Stimulated activated CD4-positive, alpha-beta T cell treated with anti-CD3 and anti-CD28 coated beads, Interleukin-4, amount 100 ng/mL, for 24 hours (primary cell): Measurements from ENCODE around the gene SKIL.

Experiments
- DNase-seq: peaks from one replicate; pipeline ENCODE4 v3.0.0-alpha.2; 2020

The SKIL gene

DNA sequence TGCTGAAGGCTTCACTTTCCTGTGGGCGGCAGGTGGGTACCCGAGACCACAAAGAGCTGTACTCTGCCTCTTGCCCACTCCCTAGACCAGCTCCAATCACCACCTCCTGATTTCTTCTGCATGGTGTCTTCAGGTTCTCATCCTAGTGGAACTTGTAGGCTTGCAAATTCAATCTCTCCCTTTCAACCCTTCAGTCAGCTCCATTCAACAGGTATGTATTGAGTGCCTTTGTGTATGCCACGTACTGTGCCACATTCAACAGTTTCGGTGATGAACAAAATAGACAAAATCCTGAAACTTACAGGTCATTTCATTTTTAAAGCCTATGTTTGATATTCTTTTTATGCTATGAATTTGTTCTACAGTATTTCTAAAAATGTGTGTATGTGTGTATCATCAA is 55.8 kb downstream of the SKIL start:
- no peak for DNase-seq

DNA sequence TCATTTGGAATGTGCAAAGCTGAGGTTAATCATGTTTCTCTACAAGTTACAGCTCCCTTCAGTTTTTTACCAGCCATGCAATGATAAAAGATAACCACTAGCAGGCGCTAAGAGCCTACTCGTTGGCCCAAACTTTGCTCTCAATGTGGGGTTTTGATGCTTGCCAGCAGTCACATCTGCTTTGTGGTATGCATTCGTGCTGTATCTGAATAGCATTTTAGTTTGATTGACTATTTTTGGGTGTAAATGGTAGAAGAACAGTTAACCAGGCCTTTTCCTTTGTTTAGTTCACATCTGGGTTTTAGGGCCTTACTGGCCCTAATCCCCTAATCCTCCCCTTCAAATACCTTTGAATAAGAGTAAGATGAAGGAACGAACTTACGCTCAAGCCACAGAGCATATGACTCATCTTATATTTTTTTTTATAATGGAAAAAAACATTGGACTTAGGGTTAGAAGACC is 56.7 kb downstream of the SKIL start:
- peak; percentile 38 for DNase-seq

- DNase-seq, result no peak
Observed at GRCh38 chr3:170417090-170417489, 59.6 kb downstream of the SKIL start.

GRCh38 chr3:170418422-170419398 is 61.2 kb downstream of the SKIL start, which contains the start of gene CLDN11:
CLDN11 (plus strand) TSS chr3:170418868; CDS start chr3:170419067, 199 bp downstream.
- DNase-seq, result no peak

- peak; percentile 10 for DNase-seq
Observed at GRCh38 chr3:170419557-170420087, 62.1 kb downstream of the SKIL start.

DNA sequence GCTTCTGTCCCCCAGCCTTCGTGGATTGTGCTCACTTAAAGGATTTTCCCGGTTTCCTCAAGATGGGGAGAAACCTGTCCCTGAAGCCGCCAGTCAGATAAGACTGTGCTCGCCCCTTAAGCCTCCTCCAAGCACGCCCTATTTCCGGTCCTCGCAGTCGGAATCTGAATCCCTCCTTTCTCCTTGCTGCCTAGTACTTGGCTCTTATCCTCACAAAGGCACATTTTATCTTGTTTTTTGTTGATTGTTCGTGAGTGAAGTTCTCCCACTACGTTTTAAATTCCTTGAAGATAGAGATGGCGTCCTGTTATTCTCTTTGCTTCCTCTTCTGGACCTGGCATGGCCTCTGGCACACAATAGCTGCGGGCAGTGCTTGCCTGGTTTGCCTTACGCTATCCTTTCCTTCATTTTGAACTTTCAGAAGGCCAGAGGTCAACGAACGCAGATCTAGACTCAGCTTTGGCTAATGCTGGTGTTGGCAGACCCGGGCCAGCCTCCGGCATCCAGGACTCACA is 62.8 kb downstream of the SKIL start:
- DNase-seq, result no peak

DNA sequence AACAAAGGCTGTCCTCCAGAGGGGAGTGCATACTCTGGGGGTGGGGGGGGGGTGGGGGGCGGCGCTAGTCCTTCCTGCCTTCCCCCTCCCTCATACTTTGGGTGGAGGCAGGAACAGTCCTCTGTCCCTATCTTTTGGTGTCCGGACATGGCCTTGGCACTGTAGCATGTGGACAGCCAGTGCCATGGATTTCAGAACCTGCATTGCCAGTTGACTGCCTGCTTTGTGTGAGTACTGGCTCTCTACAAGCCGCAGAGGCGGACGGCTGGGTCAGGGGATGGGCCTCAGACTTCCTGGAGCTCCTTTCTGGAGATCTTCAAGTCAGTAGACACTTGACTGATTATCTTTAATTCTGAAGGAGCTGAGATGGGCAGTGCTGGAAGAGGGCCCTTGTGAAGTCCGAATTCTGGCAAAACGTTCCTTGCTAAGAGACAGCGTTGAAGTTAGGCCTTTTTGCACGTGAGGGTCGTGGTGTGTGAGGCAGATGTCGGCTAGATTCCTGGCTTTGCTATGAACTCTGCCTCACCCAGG is 63.7 kb downstream of the SKIL start:
- DNase-seq, result no peak

DNA sequence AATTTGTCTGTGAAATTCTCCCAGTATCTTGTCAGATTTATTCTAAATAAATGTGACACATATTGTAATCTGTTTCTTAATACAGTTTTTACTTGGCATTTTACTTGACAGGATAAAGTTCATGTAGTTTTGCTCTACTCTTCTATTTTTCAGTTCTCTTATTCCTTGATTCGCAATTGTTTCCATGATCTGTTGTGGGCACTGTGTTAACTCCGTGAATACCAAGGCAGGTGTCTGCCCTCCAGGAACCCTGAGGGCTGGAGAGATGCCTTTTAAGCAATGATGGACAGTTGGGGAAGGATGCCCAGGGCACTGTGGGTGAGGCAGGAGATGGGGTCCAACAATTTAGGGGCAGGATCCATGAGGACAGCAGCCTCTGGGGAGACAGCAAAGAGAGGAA is 64.2 kb downstream of the SKIL start:
- DNase-seq, result no peak

- DNase-seq, result no peak
Observed at GRCh38 chr3:170423001-170423615, 65.6 kb downstream of the SKIL start.

DNA sequence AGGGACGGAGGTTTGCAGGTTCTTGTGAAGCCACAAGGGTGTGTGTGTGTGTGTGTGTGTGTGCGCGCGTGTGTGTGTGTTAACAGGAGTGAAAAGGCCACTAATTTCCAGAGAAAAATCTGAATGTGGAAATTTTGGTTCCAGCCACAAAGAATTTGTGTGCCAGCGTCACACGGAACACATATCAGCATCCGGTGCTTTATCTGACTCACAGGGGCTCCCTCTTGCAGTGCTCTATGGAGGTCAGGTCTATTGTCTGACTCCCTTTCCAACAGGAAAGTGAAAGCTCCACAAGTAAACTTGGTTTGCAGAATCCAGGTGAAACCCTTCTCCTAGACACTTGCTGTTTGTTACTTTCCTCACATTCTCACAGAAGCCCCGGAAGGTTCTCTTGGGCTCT is 67.4 kb downstream of the SKIL start:
- no peak for DNase-seq

GRCh38 chr3:170425491-170426239 is 68.2 kb downstream of the SKIL start:
- no peak for DNase-seq

GRCh38 chr3:170426240-170426797 is 68.8 kb downstream of the SKIL start:
- DNase-seq, result no peak

DNA sequence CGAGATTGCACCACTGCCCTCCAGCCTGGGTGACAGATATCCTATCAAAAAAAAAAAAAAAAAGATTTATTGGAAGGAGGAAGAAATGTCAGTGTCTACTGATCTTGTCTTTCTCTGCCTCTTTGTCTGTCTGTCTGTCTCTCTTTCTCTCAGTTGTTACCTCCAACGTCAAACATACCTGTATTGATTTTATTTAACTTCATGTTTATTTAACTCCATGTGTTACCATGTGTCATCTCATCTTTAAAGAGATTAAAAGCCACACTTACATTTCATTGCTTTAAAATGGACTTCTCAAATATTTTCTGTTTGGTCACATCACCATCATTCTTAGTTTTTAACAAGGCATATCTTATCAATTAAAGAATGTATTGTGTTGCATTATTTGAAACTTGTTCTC is 70.6 kb downstream of the SKIL start:
- DNase-seq, result no peak

DNA sequence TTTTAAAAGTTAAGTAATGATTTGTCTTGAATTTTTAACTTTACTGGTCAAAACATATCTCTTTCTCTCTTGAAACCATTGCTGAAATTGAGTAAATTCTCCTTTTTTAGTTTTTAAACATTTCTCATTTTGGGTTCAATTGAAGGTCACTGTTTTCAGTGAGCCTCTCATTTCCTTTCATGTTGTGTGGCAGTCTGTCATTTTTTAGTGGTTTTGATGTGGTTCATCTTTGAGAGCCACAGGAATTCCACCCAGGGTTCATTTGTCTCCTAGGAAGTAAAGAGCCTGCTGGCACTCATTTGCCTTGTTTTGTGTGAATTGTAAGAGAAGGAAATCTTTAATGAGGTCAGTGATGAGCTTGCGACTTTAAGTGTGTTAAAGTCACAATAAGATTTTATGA is 71.5 kb downstream of the SKIL start:
- no peak for DNase-seq

DNA sequence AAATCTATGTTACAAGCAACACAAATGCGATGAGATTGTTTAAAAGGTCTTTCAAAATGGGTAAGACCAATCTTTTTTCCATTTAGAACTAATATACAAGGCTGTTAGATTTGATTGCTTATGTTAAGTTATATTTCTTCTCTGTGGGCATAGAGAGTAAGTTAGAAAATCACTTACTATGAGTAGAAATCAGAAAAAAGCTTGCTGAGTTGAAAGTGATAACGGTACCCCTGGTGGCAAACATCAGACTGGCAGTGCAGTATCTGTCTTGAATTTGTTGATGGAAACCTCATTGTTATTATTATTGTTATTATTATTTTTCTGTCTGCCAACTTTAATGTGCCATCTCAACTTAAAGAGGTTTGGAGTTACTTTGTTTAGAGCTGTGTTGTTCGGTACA is 73.5 kb downstream of the SKIL start:
- DNase-seq, result no peak

DNA sequence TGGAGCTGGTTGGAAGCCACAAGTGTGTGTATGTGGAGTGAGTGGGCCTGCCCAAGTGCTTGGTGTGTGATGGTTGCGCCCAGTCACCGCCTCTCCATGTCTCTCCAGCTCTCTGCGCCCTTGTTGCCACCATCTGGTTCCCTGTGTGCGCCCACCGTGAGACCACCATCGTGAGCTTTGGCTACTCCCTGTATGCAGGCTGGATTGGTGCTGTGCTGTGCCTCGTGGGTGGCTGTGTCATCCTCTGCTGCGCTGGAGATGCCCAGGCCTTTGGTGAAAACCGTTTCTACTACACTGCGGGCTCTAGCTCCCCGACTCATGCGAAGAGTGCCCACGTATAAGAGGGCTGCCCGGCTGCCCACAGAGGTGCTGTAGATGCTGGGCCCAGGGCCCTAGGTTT is 74.9 kb downstream of the SKIL start:
- no peak for DNase-seq

GRCh38 chr3:170436697-170437096 is 79.2 kb downstream of the SKIL start:
- no peak for DNase-seq

GRCh38 chr3:170437176-170437575 is 79.7 kb downstream of the SKIL start:
- no peak for DNase-seq

DNA sequence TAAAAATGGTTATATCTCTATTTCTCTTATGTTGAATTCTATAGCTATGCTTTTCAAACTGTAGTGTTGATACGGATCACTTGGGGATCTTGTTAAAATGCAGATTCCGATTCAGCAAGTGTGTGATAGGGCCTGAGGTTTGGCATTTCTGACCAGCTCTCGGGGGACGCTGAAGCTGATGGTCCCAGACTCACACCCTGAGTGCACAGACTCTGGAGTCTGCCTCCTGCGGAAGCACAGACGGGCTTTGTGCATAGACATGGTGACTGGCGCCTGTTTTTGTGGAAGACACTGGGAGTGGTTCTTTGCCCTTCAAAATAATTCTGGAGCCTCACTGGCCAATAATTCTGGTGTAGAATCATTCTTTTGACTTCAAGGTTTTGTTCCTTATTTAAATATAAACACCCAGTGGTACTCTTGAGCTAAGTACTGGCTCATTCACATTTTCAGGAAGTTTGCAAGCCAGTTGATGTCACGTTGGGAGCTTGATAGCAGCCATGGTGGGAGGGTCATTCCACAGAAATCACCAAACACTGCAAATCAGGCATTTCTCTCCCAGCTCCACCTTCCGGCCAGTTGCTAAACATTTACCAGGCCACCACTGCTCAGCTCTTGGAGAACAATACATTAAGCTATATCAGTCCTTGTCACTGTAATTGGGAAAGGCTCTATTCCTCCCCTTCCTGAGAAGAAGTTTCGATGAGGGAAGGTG is 80.3 kb downstream of the SKIL start:
- DNase-seq, result no peak

- DNase-seq, result no peak
Observed at GRCh38 chr3:170438836-170439235, 81.3 kb downstream of the SKIL start.

DNA sequence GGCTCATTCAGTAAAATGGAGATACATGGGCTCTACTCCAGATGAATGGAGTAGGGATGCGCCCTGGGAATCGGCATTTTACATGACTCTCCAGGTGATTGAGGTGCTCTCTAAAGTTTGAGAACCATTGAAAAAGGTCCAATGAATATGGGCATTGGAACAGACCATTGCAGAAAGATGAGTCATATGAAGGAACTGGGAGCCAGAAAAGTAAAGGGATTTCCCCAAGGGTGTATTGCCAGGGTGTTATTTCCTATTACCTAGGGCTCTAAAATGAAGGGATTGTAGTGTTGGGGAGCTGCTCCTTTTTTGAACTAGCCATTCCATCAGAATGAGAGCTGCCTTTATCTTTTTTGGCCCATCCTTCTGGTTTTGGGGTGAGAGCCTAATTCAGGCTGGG is 82.8 kb downstream of the SKIL start:
- DNase-seq, result no peak

DNA sequence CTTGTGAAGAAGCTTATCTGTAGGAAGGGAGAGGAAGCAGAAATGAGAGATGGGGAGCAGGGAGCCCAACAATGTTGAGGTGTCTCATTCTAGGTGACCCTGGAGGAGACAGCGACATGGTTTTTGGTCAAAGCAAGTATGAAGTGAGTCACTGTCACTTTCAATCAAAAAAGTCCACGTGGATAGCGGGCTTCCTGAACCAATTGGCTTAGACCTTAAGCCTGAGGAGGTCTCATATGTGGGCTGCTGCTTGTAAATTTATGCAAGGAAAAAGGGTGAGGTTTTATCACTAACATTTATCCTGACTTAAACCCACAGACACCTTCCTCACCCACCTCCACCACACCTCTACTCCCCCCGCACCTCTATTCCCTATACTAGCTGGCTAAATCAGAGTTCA is 83.9 kb downstream of the SKIL start:
- no peak for DNase-seq
